ENCODE measurements around the gene PPP1R1C. TPM values are rescaled to one million over a fixed set of nuclear protein-coding genes. Genes with fewer than 3 reads are reported as not detected.

PPP1R1C gene
- total RNA-seq, 3 donors from 2014 or later (not counting 1 experiment from before 2014, with no cell fraction given), result not detected

- peaks cover 0 to 2% of the 10 kb centered on the region in 2 donors for H3K9me3 Mint-ChIP-seq
- no peaks in the 10 kb centered on the region for H3K4me1 ChIP-seq (ENCODE audit: control insufficient read depth, insufficient read depth, low read length)
- H3K36me3 Mint-ChIP-seq, result peaks cover 5% of the 10 kb centered on the region
Measured at GRCh38 chr2:182057002-182057401, 71.3 kb downstream of the PPP1R1C start.

DNA sequence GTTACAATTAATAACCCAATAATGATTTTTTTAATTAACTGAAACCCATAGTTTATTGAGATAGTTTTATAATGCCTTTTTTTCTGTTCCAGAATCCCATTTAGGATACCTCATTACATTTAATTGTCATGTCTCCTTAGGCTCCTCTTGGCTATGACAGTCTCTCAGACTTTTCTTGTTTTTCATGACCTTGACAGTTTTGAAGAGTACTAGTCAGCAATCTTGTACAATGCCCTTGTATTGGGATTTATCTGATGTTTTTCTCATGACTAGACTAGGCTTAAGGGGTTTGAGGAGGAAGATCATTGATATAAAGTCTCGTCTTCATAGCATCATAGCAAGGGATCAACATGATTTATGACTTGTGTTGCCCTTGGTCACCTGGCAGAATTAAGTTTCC lies 72.4 kb downstream of the PPP1R1C start:
- whole genome bisulfite sequencing (ENCODE audit: insufficient coverage), result 88% methylated on average over 1 of the region's 1 CpG
- H3K9me3 Mint-ChIP-seq, result peaks cover 0 to 2% of the 10 kb centered on the region in 2 donors
- TF ChIP-seq, protein P1, sequence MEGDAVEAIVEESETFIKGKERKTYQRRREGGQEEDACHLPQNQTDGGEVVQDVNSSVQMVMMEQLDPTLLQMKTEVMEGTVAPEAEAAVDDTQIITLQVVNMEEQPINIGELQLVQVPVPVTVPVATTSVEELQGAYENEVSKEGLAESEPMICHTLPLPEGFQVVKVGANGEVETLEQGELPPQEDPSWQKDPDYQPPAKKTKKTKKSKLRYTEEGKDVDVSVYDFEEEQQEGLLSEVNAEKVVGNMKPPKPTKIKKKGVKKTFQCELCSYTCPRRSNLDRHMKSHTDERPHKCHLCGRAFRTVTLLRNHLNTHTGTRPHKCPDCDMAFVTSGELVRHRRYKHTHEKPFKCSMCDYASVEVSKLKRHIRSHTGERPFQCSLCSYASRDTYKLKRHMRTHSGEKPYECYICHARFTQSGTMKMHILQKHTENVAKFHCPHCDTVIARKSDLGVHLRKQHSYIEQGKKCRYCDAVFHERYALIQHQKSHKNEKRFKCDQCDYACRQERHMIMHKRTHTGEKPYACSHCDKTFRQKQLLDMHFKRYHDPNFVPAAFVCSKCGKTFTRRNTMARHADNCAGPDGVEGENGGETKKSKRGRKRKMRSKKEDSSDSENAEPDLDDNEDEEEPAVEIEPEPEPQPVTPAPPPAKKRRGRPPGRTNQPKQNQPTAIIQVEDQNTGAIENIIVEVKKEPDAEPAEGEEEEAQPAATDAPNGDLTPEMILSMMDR (IDR thresholded peaks at IDR 0.05), result no peak

More at GRCh38 chr2:182057002-182057401, 71.3 kb downstream of the PPP1R1C start:
- Mint-ChIP-seq H3K4me3 (no peak overlapping the region), H3K27ac (no peak overlapping the region), H3K4me1 (no peaks in the 10 kb centered on the region), H3K27me3 (ENCODE audit: low read depth in 2 of 2) (peaks cover 5 to 26% of the 10 kb centered on the region in 2 donors)
- ATAC-seq (no peak), DNase-seq (no peak)
- TF ChIP-seq, protein P1 (IDR thresholded peaks at IDR 0.05), result no peak
- Histone ChIP-seq H3K9me3 (ENCODE audit: control insufficient read depth, insufficient read depth, low read length) (no peaks in the 10 kb centered on the region), H3K4me3 (ENCODE audit: low read length) (no peak overlapping the region), H3K27me3 (ENCODE audit: control insufficient read depth, insufficient read depth, low read length) (no peaks in the 10 kb centered on the region), H3K36me3 (ENCODE audit: control insufficient read depth, insufficient read depth, low read length) (no peaks in the 10 kb centered on the region), H3K27ac (ENCODE audit: low read length) (no peak overlapping the region)
- intact Hi-C loops (cut with micrococcal nuclease), result no loop called here

DNA sequence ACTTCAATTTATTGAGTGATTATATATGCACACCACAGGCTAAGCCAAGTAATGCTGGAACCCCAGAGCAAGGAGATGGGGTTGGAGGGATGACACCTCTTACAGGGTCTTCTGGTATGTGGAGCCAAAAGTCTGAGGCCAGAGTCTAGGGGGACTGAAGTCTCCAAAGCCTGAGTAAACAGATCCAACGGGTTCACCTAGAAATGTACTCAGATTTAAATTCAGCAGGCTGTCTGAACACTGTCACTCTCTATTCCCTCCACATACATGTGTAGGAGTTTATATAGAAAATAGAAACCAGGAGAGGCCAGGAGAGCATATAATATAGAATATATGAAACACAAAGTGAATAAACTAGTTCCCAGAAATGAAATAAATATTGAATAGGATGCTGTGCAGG lies 76.1 kb downstream of the PPP1R1C start:
- Mint-ChIP-seq H3K4me3 (no peak overlapping the region), H3K9me3 (peaks cover 0 to 2% of the 10 kb centered on the region in 2 donors), H3K36me3 (no peaks in the 10 kb centered on the region), H3K27ac (no peak overlapping the region), H3K4me1 (no peaks in the 10 kb centered on the region), H3K27me3 (ENCODE audit: low read depth in 2 of 2) (peaks cover 5 to 10% of the 10 kb centered on the region in 2 donors)
- TF ChIP-seq, protein P1 (IDR thresholded peaks at IDR 0.05), result no peak
- ATAC-seq (no peak), DNase-seq (no peak)
- Histone ChIP-seq H3K9me3 (ENCODE audit: control insufficient read depth, insufficient read depth, low read length) (no peaks in the 10 kb centered on the region), H3K27ac (ENCODE audit: low read length) (no peak overlapping the region), H3K36me3 (ENCODE audit: control insufficient read depth, insufficient read depth, low read length) (no peaks in the 10 kb centered on the region), H3K4me1 (ENCODE audit: control insufficient read depth, insufficient read depth, low read length) (no peaks in the 10 kb centered on the region), H3K4me3 (ENCODE audit: low read length) (no peak overlapping the region), H3K27me3 (ENCODE audit: control insufficient read depth, insufficient read depth, low read length) (no peaks in the 10 kb centered on the region)
- no CpG with 5 or more reads among the region's 1 CpG for WGBS (ENCODE audit: insufficient coverage)
- intact Hi-C loops (cut with micrococcal nuclease), result no loop called here

More for the DNA sequence above, 72.4 kb downstream of the PPP1R1C start:
- no peak overlapping the region for H3K4me3 Mint-ChIP-seq
- Histone ChIP-seq H3K27me3 (ENCODE audit: control insufficient read depth, insufficient read depth, low read length) (no peaks in the 10 kb centered on the region), H3K36me3 (ENCODE audit: control insufficient read depth, insufficient read depth, low read length) (no peaks in the 10 kb centered on the region), H3K27ac (ENCODE audit: low read length) (no peak overlapping the region), H3K4me3 (ENCODE audit: low read length) (no peak overlapping the region), H3K9me3 (ENCODE audit: control insufficient read depth, insufficient read depth, low read length) (no peaks in the 10 kb centered on the region), H3K4me1 (ENCODE audit: control insufficient read depth, insufficient read depth, low read length) (no peaks in the 10 kb centered on the region)
- H3K36me3 Mint-ChIP-seq, result peaks cover 5% of the 10 kb centered on the region
- no peak overlapping the region for H3K27ac Mint-ChIP-seq
- ATAC-seq, result no peak
- DNase-seq, result no peak
- H3K4me1 Mint-ChIP-seq, result no peaks in the 10 kb centered on the region
- H3K27me3 Mint-ChIP-seq (ENCODE audit: low read depth in 2 of 2), result peaks cover 5 to 26% of the 10 kb centered on the region in 2 donors
- intact Hi-C loops (cut with micrococcal nuclease), result no loop called here

GRCh38 chr2:182062329-182062972 lies 76.8 kb downstream of the PPP1R1C start:
- DNase-seq (no peak), ATAC-seq (no peak)
- Mint-ChIP-seq H3K9me3 (peaks cover 0 to 2% of the 10 kb centered on the region in 2 donors), H3K27me3 (ENCODE audit: low read depth in 2 of 2) (peaks cover 5 to 10% of the 10 kb centered on the region in 2 donors), H3K36me3 (no peaks in the 10 kb centered on the region), H3K27ac (no peak overlapping the region), H3K4me1 (no peaks in the 10 kb centered on the region), H3K4me3 (no peak overlapping the region)
- WGBS (ENCODE audit: insufficient coverage), result 88% methylated on average over 1 of the region's 3 CpGs
- H3K9me3 ChIP-seq (ENCODE audit: control insufficient read depth, insufficient read depth, low read length), result no peaks in the 10 kb centered on the region
- TF ChIP-seq, protein P1 (IDR thresholded peaks at IDR 0.05), result no peak
- intact Hi-C loops (cut with micrococcal nuclease), result no loop called here
- no peak overlapping the region for H3K27ac ChIP-seq (ENCODE audit: low read length)
- H3K4me3 ChIP-seq (ENCODE audit: low read length), result no peak overlapping the region
- no peaks in the 10 kb centered on the region for H3K36me3 ChIP-seq (ENCODE audit: control insufficient read depth, insufficient read depth, low read length)
- H3K27me3 ChIP-seq (ENCODE audit: control insufficient read depth, insufficient read depth, low read length), result no peaks in the 10 kb centered on the region
- no peaks in the 10 kb centered on the region for H3K4me1 ChIP-seq (ENCODE audit: control insufficient read depth, insufficient read depth, low read length)

All from natural killer cell (primary cell).